Heart left ventricle (tissue), 13 donors: Measurements from ENCODE around the gene SLC2A4RG.
"Not testable (repeated sequence)": the region's sequence is repeated elsewhere in the genome, so short reads cannot be mapped to it uniquely, and the experiment has no call there.

Experiments used
- CTCF ChIP-seq, 12 donors: fragments of 200-600 bp; sonication (generic) in 4 of 12; IDR thresholded peaks; one replicate each; pipeline versions ENCODE4 v1.5.0 to v1.8.0; 2018 to 2022; ENCODE audit warnings: antibody characterized with exemption in 12 of 12, mild to moderate bottlenecking in 5 of 12
- POLR2A ChIP-seq, 2 donors: fragments of 450-650 bp; IDR thresholded peaks; one replicate each; pipeline ENCODE4 v1.6.1; 2017; ENCODE audit warnings: antibody characterized with exemption in 2 of 2, mild to moderate bottlenecking in 2 of 2, moderate library complexity in 2 of 2
- donor health status: ischemic (EF 13 %, LVEDD 7.1; RV severe dilation, severe dysfunction).
- donor health status: DM: no; HTN: yes; CAD: no.
- donor health status: DM: no; HTN: no; CAD: no.
- donor health status: ischemic (EF 25% LVEDD 6.9; RV normal size, moderate dysfunction).
- donor health status: ischemic (EF 25% LVEDD 5.7; RV mildly dilated, moderate dysfunction).
- donor health status: ischemic (EF 35%, LVEDD 5.7; RV mildly dilated, moderate dysfunction).
- donor health status: nonischemic (EF 11% LVEDD 7.7; RV severe dilation, severe dysfunction).
- donor health status: DM: yes; HTN: yes; CAD: no.
- donor health status: PGD.
- donor health status: ischemic (EF 29% LVEDD 5.4; RV normal size, mild dysfunction).
- donor health status: nonischemic (EF 23%, LVEDD 6.1; RV moderate dilation, normal function).

GRCh38 chr20:63730189-63730733 lies 9.3 kb upstream of the SLC2A4RG start:
- not testable (repeated sequence) for TF ChIP-seq CTCF, POLR2A (IDR thresholded peaks at IDR 0.05)
